ENCODE results near the gene TMEM117. TPM values are rescaled to one million over a fixed set of nuclear protein-coding genes. Genes with fewer than 3 reads are reported as not detected.

TMEM117 gene
- total and polyA plus RNA-seq, 8 donors = 1.9 to 52.5 (median 8.0) TPM

- Histone ChIP-seq H3K4me3 (no peak overlapping the region), H3K27ac (no peak overlapping the region), H3K36me3 (no peaks in the 10 kb centered on the region), H3K4me1 (no peaks in the 10 kb centered on the region), H3K27me3 (no peaks in the 10 kb centered on the region), H3K9me3 (peaks cover 0 to 13% (median 6%) of the 10 kb centered on the region in 4 donors)
- intact Hi-C loops (cut with DNase I; ENCODE audit: low total_unique reads) = no loop called here
- TF ChIP-seq EP300 (IDR thresholded peaks at IDR 0.05) = no peak
- TF ChIP-seq POLR2A (IDR thresholded peaks at IDR 0.05) = no peak
- TF ChIP-seq POLR2AphosphoS5 (IDR thresholded peaks at IDR 0.05) = no peak
- no peak for TF ChIP-seq CTCF (IDR thresholded peaks at IDR 0.05)
- DNase-seq = no peak
- WGBS, 5 donors = 90 to 97% (median 94%) methylated on average over 1 of the region's 1 CpG
These were observed 290.9 kb downstream of the TMEM117 start for GRCh38 chr12:44126806-44127205.

- 75 to 100% (median 90%) methylated on average over 1 of the region's 1 CpG for WGBS, 5 donors
- intact Hi-C loops (cut with DNase I; ENCODE audit: low total_unique reads) = no loop called here
- TF ChIP-seq POLR2A (IDR thresholded peaks at IDR 0.05) (no peak), EP300 (IDR thresholded peaks at IDR 0.05) (no peak), CTCF (IDR thresholded peaks at IDR 0.05) (no peak), POLR2AphosphoS5 (IDR thresholded peaks at IDR 0.05) (no peak)
These were observed 292.3 kb downstream of the TMEM117 start for GRCh38 chr12:44127966-44128710.

GRCh38 chr12:44143175-44143574, 307.3 kb downstream of the TMEM117 start:
- no peak for DNase-seq
- Histone ChIP-seq H3K27me3 (no peaks in the 10 kb centered on the region), H3K4me1 (no peaks in the 10 kb centered on the region), H3K36me3 (no peaks in the 10 kb centered on the region), H3K27ac (no peak overlapping the region), H3K9me3 (peaks cover 0 to 4% (median 0%) of the 10 kb centered on the region in 4 donors), H3K4me3 (no peak overlapping the region)
- intact Hi-C loops (cut with DNase I; ENCODE audit: low total_unique reads) = no loop called here
- no peak for TF ChIP-seq EP300 (IDR thresholded peaks at IDR 0.05)
- no peak for TF ChIP-seq POLR2AphosphoS5 (IDR thresholded peaks at IDR 0.05)
- TF ChIP-seq CTCF (IDR thresholded peaks at IDR 0.05) = no peak
- no peak for TF ChIP-seq POLR2A (IDR thresholded peaks at IDR 0.05)
- WGBS, 5 donors = 89 to 97% (median 94%) methylated on average over 3 of the region's 3 CpGs

More at GRCh38 chr12:44127966-44128710, 292.3 kb downstream of the TMEM117 start:
- no peaks in the 10 kb centered on the region for H3K36me3 ChIP-seq
- DNase-seq = no peak
- no peak overlapping the region for H3K27ac ChIP-seq
- no peaks in the 10 kb centered on the region for H3K4me1 ChIP-seq
- no peaks in the 10 kb centered on the region for H3K27me3 ChIP-seq
- H3K9me3 ChIP-seq = peaks cover 0 to 7% (median 2%) of the 10 kb centered on the region in 4 donors
- no peak overlapping the region for H3K4me3 ChIP-seq

- no peak overlapping the region for H3K4me3 ChIP-seq
- H3K36me3 ChIP-seq = no peaks in the 10 kb centered on the region
- no peaks in the 10 kb centered on the region for H3K27me3 ChIP-seq
- intact Hi-C loops (cut with DNase I; ENCODE audit: low total_unique reads) = no loop called here
- TF ChIP-seq CTCF (IDR thresholded peaks at IDR 0.05) (no peak), EP300 (IDR thresholded peaks at IDR 0.05) (no peak), POLR2AphosphoS5 (IDR thresholded peaks at IDR 0.05) (no peak), POLR2A (IDR thresholded peaks at IDR 0.05) (no peak)
- no peaks in the 10 kb centered on the region for H3K4me1 ChIP-seq
- WGBS, 5 donors = 77 to 93% (median 89%) methylated on average over 2 of the region's 2 CpGs
- H3K9me3 ChIP-seq = no peaks in the 10 kb centered on the region
- DNase-seq = no peak
- H3K27ac ChIP-seq = no peak overlapping the region
These were observed 313.1 kb downstream of the TMEM117 start for GRCh38 chr12:44148936-44149335.

Data from stomach (tissue), 9 donors.